NCI-H774 (cell line): ENCODE data around the gene GPR156.

Experiments used
- DNase-seq: peaks from one replicate; lab custom pipeline; 2025; lab: John Stamatoyannopoulos, UW

Gene GPR156

DNA sequence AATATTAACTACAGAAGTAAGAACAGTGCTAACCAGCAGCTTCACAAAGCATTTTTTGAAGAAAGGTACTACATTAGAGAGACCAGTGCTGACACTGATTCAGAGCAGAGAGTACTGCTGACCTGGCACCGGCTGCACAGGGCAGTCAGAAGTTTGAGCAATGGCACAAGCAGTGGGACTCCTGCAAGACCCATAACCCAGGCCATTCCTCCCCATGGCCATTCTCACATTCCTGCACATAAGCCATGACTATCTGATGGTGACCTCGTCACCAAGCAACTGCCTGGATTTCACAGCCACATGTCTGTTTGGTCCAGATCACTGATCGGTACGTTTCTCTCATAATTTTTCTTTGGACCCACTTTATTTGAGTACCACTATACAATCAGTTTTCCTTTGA, 88.7 kb downstream of the GPR156 start:
- no peak for DNase-seq

DNA sequence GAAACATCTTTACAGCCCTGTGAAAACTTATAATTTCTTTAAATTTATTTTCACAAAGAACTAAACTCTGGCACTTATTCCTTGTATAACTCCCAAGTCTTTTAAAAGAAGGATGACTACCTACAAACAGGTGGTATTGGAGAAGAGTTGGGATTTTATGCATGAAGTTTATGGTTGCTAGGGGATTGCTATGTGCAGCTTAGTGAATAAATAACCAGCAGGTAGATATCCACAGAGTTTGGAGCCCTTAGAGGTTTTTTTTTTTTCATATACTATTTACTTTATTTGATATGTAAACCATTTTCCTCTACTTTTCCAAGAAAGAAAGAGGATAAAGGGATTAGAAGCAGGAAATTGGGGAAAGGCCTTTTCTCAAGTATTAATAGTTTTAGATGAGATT, 91.5 kb downstream of the GPR156 start:
- no peak for DNase-seq

DNA sequence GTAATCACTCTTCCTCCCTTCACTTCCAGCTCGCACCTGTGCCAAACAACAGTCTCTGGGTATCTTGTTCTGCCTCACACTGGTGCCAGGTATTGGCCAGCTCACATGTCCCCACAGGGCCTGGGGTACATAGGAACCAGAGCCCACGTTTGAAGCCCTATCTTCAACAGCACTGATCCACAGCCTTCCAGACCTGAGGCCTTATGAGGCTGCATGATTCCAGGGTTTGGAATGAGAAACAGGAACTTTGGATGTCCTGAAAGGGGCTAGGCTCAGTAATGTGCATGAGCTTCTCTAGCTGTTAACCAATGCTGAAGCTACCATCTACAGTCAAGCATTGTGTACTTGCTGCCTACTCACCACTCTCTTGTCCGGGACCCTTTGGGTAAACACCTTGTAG, 92.4 kb downstream of the GPR156 start:
- no peak for DNase-seq

DNA sequence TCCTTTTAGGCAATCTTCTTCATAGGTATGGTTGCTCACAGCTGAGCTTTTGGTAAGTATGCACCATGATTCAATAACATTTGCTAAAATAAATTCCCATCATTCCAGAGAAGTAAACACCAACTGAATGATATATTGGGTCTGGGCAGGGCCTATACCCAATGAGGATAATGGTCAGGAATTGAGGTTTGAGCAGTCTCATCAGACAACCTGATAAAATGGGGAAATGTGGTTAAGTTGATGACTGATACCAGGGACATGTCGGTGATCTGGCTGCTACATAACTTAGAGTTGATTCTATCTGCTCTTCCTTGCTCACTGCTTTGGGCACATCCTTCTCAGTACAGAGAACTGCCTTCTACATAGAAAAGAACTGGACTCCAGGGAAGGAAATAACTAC, 92.9 kb downstream of the GPR156 start:
- no peak for DNase-seq

DNA sequence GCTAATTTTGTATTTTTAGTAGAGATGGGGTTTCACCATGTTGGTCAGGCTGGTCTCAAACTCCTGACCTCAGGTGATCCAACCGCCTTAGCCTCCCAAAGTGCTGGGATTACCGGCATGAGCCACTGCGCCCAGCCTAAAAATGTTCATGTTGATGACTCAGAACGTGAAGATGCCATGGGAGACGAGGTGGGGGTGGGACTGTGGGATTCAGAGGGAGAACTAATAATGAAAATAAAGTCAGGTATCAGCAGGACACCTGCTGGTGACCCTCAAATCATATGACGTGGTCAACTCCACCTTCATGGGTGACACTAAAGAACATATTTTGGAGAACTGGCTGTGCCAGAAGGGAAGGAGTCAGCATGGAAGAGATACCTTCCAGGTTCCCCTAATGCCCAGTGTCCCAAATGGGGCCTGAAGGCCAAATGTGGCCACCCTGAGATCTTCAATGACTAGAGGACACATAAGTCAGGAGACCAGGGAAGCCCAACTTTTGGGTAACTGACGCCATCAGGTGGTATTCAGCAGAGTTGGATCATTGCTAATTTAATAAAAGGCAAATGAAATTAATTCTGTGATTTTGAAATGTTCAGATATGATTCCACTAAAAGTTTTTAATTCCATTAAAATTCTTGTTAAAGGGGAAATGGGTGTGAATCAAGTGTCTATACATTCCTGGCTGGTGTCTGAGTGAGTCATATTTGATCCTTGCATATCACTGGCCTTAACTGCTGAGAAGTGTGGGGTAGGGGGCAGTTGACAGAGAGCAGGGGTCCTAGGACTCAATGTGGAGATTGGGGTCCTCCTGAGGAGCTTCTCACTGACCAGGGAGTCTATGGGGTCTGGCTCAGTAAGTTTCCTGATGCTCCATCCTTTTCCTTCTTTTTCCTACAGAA, 102.2 kb downstream of the GPR156 start:
- DNase-seq: no peak

DNA sequence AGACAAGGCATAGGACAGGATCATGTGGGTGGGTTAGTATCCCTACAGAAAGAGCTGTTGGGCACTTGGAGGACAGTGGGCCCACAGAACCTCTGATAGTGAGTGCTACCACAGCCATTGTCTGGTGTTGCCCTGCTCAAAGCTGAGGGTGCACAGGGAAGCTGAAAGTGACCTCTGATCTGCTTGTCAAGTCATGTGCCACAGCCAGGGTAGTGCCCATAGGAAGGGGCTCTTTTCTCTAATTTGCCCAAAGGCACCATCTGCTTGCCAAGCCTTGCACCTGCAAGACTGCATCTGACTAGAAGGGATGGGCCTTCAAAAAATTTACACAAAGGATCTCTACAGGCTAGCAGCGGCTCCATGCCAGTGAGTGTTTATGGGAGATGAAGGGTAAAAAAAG, 103.4 kb downstream of the GPR156 start:
- DNase-seq: no peak

DNA sequence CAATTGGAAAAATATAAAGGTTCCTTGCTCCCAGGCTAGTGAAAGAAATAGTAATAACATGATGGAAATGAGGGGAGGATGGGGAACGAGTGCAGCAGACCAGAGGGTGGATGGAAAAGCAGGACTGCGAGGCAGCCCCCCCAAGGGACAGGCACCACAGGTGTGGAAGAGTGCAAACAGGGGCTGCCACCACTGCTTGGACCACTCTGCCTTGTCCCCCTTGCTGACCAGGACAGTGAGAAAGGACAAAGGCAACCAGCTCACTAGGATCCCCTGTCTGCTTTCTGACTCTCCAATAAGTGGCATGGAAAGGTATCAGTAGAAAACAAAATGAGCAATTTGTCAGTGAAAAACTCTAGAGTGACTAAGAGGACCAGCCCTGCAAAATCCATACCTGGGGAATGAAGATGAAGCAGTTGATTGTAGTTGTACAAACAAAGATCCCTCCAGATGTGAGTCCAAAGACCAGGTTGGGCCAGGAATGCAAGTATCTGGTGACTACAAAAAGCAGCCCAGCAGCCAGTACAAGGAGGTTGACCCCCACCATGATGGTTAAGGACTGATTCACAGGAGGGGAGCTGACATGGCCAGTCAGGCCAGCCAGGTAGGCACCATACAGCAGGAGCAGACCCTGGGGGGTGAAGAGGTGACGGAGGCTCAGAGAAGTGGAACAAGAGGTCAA, 104.2 kb downstream of the GPR156 start:
- DNase-seq: no peak

DNA sequence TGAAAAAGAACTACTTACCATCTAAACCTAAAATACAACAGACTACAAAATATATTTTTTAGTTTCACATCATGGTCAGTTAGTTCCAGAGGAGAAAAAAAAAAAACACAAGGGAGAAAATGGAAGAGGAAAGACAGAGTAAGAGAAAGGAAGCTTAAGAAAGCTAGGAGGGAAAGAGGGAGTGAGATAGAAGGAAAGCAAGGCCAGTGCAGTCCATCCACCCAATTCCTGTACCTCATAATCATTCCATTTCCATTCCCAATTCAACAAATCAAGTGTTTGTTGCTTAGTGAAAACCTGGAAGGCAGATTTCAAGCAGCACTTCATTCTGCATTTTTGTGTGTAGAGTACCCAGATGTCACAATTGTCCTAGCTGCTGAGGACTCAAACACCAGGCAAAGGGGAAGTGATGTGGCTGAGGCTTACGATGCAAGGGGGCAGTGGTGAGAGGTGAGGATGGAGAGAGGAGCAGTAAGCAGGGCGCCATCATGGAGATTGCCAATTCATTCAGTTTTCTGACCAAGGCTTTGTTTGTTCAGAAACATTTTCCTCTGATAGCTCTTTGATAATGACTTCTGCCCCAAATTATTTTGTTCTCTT, 107.2 kb downstream of the GPR156 start:
- DNase-seq: no peak

DNA sequence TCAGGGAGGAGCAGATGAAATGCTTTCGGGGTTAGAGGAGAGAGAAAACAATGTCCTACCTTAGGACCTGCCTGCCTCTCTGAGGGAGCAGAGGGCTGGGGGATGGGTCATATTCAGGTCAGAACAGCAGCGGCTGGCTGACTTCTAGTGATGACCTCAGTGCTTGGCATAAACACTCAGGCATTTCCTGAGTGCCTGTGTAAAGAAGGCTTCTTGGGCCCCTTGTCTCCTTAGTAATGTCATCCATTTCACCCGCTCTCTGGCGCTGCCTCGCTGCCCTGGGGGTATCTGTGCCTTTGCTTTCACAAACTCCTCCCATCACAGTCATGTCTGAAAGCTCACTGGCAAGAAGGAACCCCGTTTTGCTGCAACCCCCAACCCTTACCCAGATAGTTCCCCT, 107.9 kb downstream of the GPR156 start:
- no peak for DNase-seq

DNA sequence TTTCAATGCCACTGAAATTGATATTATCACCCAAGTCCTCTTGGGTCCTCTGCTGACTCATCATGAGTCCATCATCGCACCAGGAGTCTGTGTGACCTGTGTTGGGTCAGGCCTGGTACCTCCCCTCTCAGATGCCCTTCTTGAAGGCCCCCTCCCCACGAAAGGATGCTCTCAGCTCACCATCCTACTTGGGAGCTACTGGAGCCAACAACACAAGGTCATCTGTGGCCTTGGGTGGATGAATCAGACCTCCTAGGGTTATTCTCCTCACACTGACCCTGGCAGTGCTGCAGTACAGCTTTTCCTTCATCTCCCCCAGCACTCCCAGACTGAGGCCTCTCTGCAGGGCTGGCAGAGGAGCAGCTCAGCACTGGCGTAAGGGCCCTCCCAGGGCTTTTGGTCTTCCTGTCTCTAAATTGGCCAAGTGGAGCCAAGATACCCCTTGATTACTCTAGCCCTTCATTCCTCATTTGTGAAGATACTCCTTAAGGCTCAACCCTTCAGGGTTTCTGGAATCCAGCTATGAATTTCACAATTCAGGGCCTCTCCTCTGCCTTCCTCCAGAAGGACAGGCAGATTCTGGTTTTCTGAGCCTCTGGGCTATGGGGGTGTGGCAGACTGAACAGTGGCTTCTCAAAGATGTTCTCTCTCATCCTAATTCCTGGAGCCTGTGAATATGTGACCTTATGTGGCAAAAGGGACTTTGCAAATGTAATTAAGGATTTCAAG, 110.0 kb downstream of the GPR156 start:
- DNase-seq: no peak

DNA sequence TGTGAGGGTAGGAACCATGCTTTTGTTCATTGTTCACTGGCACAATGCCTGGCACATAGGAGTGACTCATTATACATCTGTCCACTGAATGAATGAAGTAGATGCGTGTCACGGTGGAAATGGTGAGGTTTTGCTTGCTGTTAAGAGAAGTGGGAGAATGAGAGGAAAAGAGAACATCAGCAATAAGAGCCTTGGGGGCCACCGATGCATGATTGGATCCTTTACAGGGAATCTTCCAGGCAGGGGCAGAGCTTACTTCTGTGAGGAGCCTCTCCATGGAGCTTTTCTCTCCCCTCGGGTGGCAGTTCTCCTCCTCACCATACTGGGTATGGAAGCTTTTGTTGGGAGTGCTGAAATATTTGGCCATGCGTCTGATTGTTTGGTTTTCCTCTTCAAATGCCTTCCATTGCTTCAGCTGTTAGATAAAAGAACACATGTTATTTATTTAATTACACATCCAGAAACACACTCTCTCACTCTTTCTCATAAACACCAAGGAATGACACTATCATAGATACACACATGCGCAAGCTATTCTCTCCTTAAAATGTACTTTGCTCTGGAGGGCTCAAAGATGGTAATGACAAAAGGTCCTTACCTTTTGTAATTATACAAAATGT, 111.9 kb downstream of the GPR156 start:
- DNase-seq: no peak

DNA sequence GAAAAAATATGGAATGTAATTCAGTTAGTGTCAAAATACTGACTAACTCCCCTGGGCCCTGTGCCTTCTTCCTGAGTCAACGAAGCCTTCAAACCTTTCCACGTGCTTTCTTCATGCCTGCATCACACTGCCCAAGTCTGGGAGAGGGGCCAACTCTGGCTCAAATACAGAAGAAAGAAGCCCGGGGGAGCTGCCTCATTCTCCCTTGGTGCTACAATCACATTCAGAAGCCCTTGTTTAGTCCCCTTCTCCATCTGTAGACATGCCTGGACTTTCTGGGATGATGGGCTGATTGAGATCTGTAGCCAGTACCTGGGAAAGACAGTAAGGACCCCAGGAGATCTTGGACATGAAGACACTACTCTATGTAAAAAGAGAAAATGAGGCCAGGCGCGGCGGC, 113.0 kb downstream of the GPR156 start:
- no peak for DNase-seq

DNA sequence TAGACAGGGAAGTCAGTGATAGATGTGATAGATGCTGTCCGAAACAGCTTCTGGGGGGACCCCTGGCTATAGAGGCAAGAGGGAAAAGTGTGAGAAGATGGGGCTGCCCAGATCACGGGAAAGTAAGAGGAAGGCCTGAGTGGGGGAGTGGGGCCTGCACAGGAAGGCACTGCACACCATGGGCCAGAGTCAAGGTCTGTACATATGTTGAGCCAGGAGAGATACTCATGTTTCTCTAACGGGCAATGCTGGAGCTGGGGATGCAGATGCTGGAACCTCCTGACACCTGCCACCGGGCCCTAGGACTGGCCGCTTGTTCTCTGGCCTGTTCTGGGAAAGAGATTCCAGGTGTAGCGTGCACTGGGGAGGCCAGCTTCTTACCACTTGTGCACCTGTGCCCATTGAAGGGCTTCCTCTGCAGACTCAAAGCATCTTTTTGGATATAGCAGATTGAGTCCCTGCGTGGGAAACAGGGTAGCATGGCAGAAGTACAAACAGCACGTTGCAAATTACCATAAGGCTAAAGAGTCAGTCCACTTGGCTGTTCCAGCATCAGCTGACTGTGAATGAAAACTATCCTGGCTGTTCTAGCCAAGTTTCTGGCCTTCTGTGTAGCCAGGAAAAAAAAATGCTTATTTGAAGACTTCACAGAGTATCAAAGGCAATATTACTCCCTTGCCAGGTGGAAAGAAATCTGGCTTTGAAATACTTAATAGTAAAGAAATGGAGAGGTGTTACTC, 113.7 kb downstream of the GPR156 start:
- no peak for DNase-seq

DNA sequence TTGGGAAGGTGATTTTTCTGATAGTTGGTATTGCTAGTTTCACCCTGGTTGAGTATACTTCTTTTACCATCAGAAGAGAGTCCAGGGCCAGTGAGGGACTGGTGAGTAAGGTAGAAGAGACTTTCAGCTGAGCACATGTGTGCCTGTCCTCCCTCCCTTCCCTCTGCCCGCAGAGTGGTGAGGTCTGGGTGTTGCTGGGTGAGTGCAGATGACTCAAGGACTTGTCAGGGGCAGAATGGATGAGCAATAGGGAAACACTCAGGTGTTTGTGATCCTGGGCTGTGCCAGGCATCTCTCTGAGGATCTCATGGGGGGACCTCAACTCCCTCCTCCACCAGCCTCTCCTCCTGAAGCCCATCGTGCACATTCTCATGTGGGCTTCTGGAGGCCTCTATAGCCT, 114.8 kb downstream of the GPR156 start:
- DNase-seq: no peak

DNA sequence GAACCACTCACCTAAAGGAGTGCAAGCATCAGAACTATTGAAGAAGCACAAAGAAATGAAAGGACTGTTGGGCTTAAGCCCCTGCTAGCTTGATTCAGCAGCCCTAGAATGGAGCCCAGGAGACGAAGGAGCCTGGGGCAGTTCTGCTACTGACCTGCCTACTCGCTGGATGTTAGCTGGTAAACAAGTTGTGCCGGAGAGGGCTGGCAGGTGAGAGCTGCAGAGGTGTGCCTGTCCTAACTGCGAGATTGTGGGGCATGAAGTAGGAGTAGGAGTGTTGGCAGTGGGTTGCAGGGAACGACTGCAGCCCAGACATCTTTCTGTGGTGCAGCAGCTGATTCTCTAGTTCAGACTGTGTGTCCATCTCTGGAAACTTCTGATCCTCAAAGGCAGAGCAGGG, 115.6 kb downstream of the GPR156 start:
- DNase-seq: no peak

DNA sequence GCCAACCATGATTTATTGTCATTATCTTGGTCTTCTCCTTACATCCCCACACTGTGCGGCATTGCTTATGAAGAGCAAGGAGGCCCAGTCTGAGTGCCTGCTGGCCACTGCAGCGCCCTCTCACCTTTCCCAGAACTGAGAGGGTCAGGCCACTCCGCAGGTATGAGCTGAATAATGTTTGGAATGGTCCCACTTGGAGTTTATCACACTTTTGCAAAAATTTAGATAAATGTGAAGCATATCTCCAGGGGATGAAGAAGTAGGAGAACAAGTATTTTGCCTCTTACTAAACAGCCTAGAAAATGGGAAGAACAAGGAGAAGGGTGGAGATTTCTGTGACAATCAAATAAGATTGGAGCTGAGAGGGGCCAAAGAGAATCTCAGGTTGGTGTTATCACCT, 116.4 kb downstream of the GPR156 start:
- no peak for DNase-seq

DNA sequence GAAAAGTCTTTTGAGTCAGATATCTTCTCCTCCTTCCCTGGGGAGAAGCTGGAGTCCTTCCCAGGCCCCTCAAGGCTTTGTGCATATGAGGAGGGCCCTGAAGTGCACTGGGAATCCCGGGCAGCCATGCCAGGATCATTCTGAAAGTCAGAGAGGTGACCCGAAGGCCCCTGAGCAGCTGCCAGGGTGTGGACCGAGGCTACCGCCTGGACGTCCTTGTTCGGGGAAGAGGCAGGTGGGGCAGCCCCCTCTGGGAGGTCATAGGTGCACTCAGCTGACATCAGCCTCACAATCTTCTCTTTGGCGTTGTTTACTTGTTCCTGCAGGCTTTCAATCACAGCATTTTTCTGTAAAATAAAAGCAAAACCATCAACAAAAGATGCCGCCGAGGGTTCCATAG, 117.0 kb downstream of the GPR156 start:
- DNase-seq: no peak

DNA sequence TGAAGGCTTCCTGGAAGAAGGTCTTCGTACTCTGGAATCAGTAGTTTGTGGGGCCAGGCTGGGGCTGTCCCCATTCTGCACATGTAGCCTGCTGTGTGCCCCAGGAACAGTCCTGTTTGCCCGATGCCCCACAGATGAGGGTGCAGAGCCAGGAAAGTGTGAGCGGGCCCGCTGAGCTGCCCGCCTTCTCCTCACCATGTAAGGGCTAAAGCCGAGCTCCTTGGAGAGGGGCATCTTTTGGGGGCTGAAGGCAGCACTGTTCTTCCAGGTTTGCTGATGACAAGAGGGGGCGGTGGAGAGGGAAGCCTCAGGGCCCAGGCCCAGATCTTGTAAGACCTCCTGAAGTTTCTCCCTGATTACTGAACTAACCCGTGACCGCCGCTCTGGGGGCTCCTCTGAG, 117.5 kb downstream of the GPR156 start:
- no peak for DNase-seq

DNA sequence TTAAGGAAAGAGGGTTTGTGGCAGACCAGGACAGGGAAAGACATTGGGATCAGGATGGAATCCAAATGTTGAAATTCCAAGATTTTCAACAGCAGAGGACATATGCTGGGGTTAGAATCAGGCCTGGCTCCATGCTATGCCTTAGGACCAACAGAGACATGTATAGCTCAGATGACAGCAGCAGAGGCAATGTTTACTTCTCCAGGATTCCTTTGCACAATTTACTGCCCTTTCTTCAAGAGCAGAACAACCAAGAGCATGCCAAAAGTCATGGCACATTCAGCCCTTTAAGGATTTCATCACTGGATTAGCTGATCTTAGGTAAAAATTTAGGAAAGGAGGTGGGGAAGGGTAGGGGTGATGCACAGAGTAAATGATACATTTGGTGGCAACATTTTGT, 121.2 kb downstream of the GPR156 start:
- no peak for DNase-seq

DNA sequence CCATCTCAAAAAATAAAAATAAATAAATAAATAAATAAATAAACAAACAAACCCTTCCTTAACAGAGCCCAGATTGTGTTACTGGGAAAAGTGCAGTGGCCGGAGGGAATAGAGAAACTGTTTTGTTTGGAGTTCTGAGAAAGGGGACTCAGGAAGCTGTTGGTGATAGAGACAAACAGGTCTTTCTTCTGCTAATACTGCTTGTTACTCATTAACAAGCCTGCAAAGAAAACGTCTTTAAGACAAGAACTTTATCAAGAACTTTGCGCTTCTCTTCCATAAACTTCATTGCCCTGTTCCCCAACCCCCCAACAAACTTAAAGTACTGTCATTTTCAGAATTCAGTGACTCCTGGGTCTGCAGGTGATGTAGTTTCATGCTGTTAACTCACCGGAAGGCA, 122.0 kb downstream of the GPR156 start:
- no peak for DNase-seq

DNA sequence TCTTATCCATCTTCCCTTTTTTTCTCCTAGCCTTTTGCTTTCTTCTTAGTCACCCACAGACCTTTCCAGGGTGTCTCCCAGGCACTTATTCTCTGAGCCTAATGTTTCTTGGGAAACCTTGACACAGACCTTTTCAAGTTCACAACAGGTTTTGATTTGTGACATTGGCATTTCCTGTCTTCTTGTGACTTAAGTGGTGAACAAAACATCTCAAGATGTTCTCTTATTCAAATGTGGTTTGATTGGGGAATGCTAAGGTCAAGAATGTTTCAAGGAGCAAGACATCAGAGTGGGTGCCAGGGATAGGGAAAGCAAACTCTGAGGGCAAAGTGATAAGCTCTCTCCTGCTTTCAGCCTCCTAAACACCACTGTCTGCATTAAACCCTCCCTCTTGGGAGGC, 122.6 kb downstream of the GPR156 start:
- DNase-seq: no peak
